Osteocyte (in vitro differentiated cells): Measurements from ENCODE around the gene MKI67. TPM values are rescaled to one million over a fixed set of nuclear protein-coding genes. Genes with fewer than 3 reads are reported as not detected.

Source experiments
- DNase-seq: peaks from one replicate; pipeline ENCODE4 v3.0.0; 2021; ENCODE audit warnings: mixed read lengths; ENCODE audit not compliant: unreplicated experiment; ENCODE audit errors: extremely low spot score
- H3K27ac Mint-ChIP-seq: one replicate; pipeline ENCODE4 v1.8.0; 2021; ENCODE audit warnings: mild to moderate bottlenecking, mixed read lengths; ENCODE audit not compliant: unreplicated experiment
- H3K27me3 Mint-ChIP-seq: one replicate; pipeline ENCODE4 v1.8.0; 2021; ENCODE audit warnings: mixed read lengths; ENCODE audit not compliant: unreplicated experiment
- H3K36me3 Mint-ChIP-seq: one replicate; pipeline ENCODE4 v1.8.0; 2021; ENCODE audit warnings: mixed read lengths; ENCODE audit not compliant: unreplicated experiment
- H3K4me1 Mint-ChIP-seq: one replicate; pipeline ENCODE4 v1.8.0; 2021; ENCODE audit warnings: mixed read lengths; ENCODE audit not compliant: unreplicated experiment
- H3K4me3 Mint-ChIP-seq: one replicate; pipeline ENCODE4 v1.8.0; 2021; ENCODE audit warnings: mild to moderate bottlenecking, moderate library complexity, mixed read lengths; ENCODE audit not compliant: unreplicated experiment
- H3K9me3 Mint-ChIP-seq: one replicate; pipeline ENCODE4 v1.8.0; 2021; ENCODE audit warnings: mixed read lengths; ENCODE audit not compliant: unreplicated experiment
- CTCF ChIP-seq: fragments of 200-600 bp; sonication (generic); IDR thresholded peaks from 2 replicates; pipeline ENCODE4 v1.5.0; 2021; ENCODE audit warnings: antibody characterized with exemption, mild to moderate bottlenecking, moderate library complexity
- total RNA-seq: library from RNA; stranded (reverse); gene quantifications from 2 replicates; pipeline ENCODE4 v1.2.1, GENCODE V29; 2021

MKI67 gene
- total RNA-seq, 1 donor from 2014 or later = 19.3 TPM

- Mint-ChIP-seq H3K4me3 (no peak overlapping the region), H3K27me3 (peaks cover 5% of the 10 kb centered on the region), H3K27ac (no peak overlapping the region), H3K9me3 (no peaks in the 10 kb centered on the region), H3K4me1 (peaks cover 6% of the 10 kb centered on the region), H3K36me3 (no peaks in the 10 kb centered on the region)
- no peak for DNase-seq
- TF ChIP-seq CTCF = no peak
Observed at GRCh38 chr10:128063736-128064107, 62.5 kb downstream of the MKI67 start.

- H3K27me3 Mint-ChIP-seq = peaks cover 5% of the 10 kb centered on the region
- no peak for TF ChIP-seq CTCF
- no peak for DNase-seq
Observed at GRCh38 chr10:128062881-128063563, 63.2 kb downstream of the MKI67 start.

GRCh38 chr10:128062331-128062880 is 63.8 kb downstream of the MKI67 start:
- Mint-ChIP-seq H3K27ac (no peak overlapping the region), H3K4me3 (no peak overlapping the region), H3K9me3 (no peaks in the 10 kb centered on the region), H3K27me3 (peaks cover 5% of the 10 kb centered on the region), H3K36me3 (no peaks in the 10 kb centered on the region), H3K4me1 (peaks cover 6% of the 10 kb centered on the region)
- DNase-seq = no peak
- no peak for TF ChIP-seq CTCF

More at GRCh38 chr10:128062881-128063563, 63.2 kb downstream of the MKI67 start:
- Mint-ChIP-seq H3K9me3 (no peaks in the 10 kb centered on the region), H3K4me1 (peaks cover 6% of the 10 kb centered on the region), H3K4me3 (no peak overlapping the region), H3K36me3 (no peaks in the 10 kb centered on the region), H3K27ac (no peak overlapping the region)

- Mint-ChIP-seq H3K36me3 (no peaks in the 10 kb centered on the region), H3K4me3 (no peak overlapping the region), H3K4me1 (peaks cover 6% of the 10 kb centered on the region), H3K9me3 (no peaks in the 10 kb centered on the region), H3K27me3 (peaks cover 5% of the 10 kb centered on the region), H3K27ac (no peak overlapping the region)
- TF ChIP-seq CTCF = no peak
- DNase-seq = no peak
Observed at GRCh38 chr10:128061306-128062300, 64.6 kb downstream of the MKI67 start.
